HG03432 (cell line): ENCODE results near the gene GLCCI1.
A peak's percentile ranks its signal among the peaks of the same experiment; 100 is the strongest.
"Not testable (repeated sequence)": the region's sequence is repeated elsewhere in the genome, so short reads cannot be mapped to it uniquely, and the experiment has no call there.

Source experiments
- ATAC-seq: cut with Tn5 transposase; IDR thresholded peaks from one replicate; pipeline ENCODE4 v1.9.1; 2021; ENCODE audit warnings: mild to moderate bottlenecking, moderate library complexity; ENCODE audit not compliant: unreplicated experiment

GLCCI1 gene

DNA sequence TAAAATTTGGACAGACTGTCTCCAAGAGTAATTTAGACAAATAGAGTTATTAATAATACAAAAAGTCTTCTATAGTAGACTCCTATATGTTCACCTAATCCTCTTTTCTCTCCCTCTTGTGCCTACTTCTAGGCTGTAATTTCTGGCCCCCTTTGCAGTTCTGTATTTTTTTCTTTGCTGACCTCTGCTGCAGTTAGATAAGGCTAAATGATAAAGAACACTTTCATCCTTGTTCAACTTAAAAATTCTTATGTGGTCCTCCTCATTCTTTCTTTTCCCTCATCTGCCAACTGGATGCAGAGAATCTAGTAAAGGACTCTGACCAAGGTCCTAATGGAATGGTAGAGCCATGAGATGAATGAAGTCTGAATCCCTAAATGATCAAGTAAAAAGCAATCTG, 20.1 kb downstream of the GLCCI1 start:
- no peak for ATAC-seq

DNA sequence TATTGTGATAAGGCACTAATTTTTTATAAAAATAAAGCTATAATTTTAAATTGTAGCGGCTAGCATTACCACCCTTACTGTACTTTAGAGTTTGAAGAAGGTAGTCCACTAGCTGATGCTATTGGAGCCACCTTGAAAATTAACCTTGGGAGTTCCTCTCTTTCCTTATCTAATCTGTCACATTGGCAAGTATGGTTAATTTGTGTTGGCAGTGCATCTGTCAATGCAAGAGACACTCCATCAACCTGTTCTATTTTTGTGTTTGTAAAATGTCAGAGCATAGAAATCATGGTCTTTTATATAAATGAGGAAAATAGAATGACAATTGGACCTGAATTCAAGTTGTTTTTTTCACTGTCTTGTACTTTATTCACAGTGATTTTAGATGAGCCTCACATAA, 20.5 kb downstream of the GLCCI1 start:
- ATAC-seq = no peak

DNA sequence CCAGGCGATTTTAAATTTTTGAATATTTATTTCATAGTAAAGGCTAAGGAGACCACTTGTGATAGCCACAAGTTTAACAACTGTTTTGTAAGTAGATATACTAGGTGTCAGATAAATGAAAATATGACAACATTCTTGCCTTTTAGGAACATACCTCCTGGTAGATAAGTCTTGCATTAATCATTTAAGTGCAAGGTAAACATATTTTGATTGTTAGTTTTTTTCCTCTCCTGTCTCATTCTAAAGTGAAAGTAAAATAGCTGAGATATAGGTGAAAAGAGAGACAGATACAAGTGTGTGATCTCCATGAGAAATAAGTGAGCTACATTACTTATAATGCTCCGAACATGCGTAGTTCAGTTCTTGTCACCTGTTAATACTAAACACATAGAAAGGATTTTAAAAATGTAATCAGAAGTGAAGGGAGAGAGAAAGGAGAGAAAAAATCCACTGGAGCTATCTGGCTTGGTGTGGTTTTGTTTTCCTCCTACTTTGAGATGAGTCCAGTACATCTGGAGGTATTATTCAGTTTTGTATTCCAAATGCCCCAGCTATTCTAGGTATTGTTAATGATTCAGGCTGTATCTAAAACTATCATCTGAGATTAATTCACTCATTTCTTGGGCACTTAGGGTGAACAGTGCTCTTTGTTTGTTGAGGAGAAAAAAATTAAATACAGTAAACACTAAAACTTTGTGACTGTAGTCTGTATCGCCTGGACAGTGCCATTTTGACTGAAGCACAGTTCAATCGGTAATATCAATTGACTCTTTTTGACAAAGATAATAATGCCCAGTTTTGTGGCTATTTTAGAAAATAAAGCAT, 21.2 kb downstream of the GLCCI1 start:
- no peak for ATAC-seq

- no peak for ATAC-seq
These were observed 21.8 kb downstream of the GLCCI1 start for GRCh38 chr7:7990441-7990761.

GRCh38 chr7:7992506-7992905, 23.9 kb downstream of the GLCCI1 start:
- ATAC-seq = no peak

GRCh38 chr7:7995348-7995747, 26.8 kb downstream of the GLCCI1 start:
- ATAC-seq = not testable (repeated sequence)

DNA sequence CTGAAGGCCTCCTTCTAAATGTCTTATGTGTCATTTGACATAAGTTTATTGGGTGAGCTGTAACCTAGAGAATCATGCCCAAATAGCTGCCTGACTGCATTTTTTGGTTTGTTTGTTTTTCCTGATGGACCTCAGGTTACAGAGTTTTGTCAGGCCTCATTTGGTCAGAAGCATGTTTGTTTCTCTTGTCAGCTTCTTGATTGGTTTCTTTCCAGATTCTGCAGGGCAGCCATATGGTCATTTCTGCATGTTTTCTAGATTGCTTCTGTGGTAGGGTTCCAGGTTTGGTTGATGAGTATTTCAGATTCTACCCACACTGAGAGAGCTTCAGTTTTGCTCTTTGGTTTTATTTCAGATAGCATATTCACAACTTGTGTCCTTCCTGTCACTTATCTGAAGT, 28.0 kb downstream of the GLCCI1 start:
- peak; percentile 77 for ATAC-seq

- ATAC-seq = no peak
These were observed 31.8 kb downstream of the GLCCI1 start for GRCh38 chr7:8000315-8000941.

DNA sequence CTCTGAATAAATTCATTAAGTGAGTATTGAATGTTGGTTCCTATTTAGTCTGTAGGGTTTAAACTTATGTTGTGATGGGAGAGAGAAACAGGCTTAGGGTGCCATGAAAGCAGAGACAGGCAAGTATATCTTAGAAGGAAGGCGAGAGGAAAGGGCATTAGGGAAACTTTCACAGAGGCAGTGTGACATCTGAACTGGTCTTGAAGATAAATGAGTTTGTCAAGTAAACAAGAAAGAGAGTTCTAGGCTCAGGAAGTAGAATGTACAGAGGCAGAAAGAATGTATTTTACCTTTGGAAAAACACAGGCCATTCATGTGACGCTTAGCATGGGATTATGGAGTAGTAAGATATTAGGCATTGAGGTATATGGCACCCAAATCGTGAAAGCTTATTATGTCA, 34.5 kb downstream of the GLCCI1 start:
- no peak for ATAC-seq

DNA sequence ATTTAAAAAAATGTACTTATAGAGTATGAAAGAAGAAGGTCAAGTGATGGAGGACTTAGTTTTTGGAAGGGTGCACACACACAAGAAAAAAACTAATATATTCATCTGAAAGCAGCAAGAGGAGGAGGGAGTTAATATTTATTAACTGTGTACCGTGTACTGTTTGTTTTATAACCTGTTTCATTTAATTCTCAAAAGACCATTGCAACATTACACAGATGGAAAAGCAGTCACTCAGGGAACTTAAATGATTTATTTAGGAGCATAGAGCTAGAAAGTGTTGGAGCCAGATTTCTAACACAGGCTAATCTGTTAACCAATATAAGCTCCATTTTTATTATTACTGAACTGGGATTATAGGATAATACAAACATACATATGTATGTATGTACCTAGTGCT, 36.7 kb downstream of the GLCCI1 start:
- ATAC-seq = no peak

- no peak for ATAC-seq
These were observed 45.8 kb downstream of the GLCCI1 start for GRCh38 chr7:8014399-8014798.

DNA sequence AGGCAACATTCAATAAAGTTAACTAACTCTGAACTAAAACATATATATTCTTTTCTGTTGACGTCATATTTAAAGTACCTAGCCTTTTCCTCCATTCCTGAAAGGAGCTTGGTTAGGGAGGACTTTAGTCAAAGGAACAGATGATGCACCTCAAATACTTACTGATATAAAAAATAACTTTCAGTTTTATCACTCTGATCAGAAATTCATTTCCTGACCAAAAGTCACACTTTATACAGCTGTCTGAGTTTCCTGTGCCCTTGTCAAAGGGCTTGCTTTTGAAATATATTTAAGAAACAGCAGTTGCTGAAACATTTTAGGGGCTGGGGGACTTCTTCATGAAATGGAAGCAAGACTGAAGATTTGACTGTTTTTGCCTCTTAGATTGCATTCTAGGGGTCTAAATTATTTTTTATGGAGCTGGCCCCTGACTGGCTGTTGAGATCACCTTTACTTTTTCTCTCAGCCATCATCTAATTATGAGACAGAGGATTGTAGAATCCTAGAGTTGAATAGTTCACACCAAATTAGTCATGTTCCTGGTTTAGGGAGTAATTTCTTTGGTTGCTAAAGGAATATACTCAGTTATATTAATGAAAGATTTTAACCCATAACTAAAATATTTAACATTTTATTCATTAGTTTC, 46.6 kb downstream of the GLCCI1 start:
- no peak for ATAC-seq

DNA sequence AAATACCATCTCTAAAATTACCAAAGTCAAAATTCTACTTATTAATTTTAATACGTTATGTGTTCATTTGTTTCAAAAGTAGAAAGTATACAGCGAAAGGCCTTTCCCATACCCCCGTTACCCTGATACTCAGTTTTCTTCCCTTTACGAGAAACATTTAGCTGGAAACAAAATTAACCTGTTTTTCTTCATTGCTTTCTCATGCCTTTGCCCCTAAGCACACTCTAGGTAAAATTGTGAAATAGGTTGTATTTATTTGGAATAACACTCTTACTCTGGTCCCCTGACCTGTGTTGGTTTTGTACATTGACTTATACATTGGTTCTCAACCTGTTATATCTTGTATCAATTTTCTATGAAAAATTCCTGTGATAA, 47.1 kb downstream of the GLCCI1 start:
- ATAC-seq = no peak

DNA sequence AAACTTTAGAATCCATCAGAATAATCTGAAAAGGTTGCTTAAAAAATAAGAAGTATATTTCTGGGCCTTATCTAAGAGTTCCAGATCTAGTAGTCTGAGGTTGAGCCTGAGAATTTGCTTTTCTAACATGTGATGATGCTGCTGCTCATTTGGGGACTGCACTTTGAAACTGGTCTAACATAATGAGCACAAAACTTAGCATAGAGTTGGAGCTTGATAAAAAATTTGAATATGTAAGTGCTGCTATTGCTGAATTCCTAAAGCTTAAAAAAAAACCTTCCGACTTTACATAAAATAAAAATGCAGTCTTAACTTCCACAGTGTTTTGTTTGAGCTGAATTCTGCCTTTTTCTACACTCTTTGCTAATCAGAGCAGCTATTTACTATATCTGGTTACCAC, 48.8 kb downstream of the GLCCI1 start:
- no peak for ATAC-seq

GRCh38 chr7:8018961-8019360, 50.4 kb downstream of the GLCCI1 start:
- ATAC-seq = peak; percentile 63

DNA sequence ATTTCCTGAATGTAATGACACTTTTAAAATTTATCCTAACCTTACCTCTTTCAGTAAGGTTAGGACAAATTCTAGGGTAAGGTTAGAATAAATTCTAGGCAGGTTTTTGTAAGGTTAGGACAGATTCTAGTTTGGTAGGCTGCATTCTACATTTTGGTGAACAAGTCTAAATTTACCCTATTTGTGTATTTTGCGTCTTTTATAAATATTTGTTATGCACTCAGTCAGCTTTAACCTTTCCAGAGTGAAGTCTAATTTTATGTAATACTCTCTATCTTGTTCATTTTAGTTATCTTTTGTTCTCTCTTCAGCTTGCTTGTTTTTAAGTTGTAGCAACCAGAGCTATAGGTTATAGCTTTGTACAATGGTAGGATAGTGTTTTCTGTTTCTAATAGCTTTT, 54.0 kb downstream of the GLCCI1 start:
- no peak for ATAC-seq

- ATAC-seq = no peak
These were observed 66.6 kb downstream of the GLCCI1 start for GRCh38 chr7:8035192-8035591.

GRCh38 chr7:8035647-8036518, 67.3 kb downstream of the GLCCI1 start:
- peak; percentile 61 for ATAC-seq

DNA sequence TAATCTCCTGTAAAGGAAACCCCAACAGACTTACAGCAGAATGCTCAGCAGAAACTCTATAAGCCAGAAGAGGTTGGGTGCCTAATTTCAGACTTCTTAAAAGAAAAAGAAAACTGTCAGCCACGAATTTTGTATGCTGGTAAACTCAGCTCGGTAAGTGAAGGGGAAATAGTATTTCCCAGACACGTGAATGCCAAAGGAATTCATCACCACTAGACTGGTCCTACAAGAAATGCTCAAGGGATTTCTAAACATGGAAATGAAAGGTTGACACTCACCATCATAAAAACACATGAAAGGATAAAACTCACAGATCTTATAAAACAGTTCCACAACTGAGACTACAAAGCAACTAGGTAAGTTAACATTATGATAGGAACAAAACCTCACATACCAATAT, 68.6 kb downstream of the GLCCI1 start:
- ATAC-seq = no peak

GRCh38 chr7:8040768-8041369, 72.3 kb downstream of the GLCCI1 start:
- no peak for ATAC-seq
